ENCODE results near the gene SEC16B.

Gene SEC16B

DNA sequence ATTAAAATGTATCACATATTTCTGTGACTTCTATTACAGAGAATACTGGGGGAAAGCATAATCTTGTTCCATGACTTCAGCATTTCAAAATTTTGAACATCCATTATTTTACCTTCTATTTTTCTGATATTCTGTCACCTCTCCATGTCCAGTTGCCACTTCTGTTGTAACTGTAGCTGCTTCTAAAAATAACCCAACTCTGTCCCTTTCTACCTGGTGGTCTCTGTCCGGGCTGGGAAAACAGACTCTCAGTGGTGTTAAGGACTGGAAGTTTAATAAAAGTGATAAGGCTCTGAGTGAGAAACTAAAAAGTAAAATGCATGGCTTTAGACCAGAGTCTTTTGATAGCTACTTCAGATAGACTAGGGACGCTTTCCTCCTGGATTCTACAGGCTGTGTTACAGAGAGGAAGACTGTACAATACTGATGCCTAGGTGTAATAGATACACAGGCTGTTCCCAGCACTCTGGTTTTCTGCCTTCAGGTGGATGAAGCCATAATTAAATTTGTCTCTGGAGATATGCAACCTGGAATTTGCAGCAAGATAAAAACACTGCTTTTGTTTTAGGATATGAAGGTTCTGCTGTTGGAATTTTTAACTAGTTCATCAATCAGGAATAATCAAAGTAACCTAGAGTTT, 42.1 kb upstream of the SEC16B start:
- no peak for ATAC-seq
- TF ChIP-seq ARNTL (CRISPR knock-in tag; IDR thresholded peaks at IDR 0.05; ENCODE audit: borderline replicate concordance, low read depth): no peak
- no peak for TF ChIP-seq TCF4 (CRISPR knock-in tag; IDR thresholded peaks at IDR 0.05; ENCODE audit: borderline replicate concordance)
- TF ChIP-seq, protein P1, sequence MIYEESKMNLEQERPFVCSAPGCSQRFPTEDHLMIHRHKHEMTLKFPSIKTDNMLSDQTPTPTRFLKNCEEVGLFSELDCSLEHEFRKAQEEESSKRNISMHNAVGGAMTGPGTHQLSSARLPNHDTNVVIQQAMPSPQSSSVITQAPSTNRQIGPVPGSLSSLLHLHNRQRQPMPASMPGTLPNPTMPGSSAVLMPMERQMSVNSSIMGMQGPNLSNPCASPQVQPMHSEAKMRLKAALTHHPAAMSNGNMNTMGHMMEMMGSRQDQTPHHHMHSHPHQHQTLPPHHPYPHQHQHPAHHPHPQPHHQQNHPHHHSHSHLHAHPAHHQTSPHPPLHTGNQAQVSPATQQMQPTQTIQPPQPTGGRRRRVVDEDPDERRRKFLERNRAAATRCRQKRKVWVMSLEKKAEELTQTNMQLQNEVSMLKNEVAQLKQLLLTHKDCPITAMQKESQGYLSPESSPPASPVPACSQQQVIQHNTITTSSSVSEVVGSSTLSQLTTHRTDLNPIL (CRISPR knock-in tag; IDR thresholded peaks at IDR 0.05; ENCODE audit: low read depth): no peak
- no peak for TF ChIP-seq ZNF565 (CRISPR knock-in tag; conservative IDR thresholded peaks at IDR 0.05; ENCODE audit: low read depth)
- TF ChIP-seq, protein P2, sequence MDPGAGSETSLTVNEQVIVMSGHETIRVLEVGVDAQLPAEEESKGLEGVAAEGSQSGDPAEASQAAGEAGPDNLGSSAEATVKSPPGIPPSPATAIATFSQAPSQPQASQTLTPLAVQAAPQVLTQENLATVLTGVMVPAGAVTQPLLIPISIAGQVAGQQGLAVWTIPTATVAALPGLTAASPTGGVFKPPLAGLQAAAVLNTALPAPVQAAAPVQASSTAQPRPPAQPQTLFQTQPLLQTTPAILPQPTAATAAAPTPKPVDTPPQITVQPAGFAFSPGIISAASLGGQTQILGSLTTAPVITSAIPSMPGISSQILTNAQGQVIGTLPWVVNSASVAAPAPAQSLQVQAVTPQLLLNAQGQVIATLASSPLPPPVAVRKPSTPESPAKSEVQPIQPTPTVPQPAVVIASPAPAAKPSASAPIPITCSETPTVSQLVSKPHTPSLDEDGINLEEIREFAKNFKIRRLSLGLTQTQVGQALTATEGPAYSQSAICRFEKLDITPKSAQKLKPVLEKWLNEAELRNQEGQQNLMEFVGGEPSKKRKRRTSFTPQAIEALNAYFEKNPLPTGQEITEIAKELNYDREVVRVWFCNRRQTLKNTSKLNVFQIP (CRISPR knock-in tag; IDR thresholded peaks at IDR 0.05; ENCODE audit: borderline replicate concordance, low read depth): no peak
- TF ChIP-seq OSR1 (CRISPR knock-in tag; IDR thresholded peaks at IDR 0.05): no peak
- TF ChIP-seq ZNF70 (CRISPR knock-in tag; IDR thresholded peaks at IDR 0.05): no peak
- TF ChIP-seq, protein P3, sequence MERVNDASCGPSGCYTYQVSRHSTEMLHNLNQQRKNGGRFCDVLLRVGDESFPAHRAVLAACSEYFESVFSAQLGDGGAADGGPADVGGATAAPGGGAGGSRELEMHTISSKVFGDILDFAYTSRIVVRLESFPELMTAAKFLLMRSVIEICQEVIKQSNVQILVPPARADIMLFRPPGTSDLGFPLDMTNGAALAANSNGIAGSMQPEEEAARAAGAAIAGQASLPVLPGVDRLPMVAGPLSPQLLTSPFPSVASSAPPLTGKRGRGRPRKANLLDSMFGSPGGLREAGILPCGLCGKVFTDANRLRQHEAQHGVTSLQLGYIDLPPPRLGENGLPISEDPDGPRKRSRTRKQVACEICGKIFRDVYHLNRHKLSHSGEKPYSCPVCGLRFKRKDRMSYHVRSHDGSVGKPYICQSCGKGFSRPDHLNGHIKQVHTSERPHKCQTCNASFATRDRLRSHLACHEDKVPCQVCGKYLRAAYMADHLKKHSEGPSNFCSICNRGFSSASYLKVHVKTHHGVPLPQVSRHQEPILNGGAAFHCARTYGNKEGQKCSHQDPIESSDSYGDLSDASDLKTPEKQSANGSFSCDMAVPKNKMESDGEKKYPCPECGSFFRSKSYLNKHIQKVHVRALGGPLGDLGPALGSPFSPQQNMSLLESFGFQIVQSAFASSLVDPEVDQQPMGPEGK (CRISPR knock-in tag; IDR thresholded peaks at IDR 0.05; ENCODE audit: borderline replicate concordance): no peak
- TF ChIP-seq TOX (CRISPR knock-in tag; IDR thresholded peaks at IDR 0.05; ENCODE audit: borderline replicate concordance): no peak
- TF ChIP-seq ZC3H10 (CRISPR knock-in tag; IDR thresholded peaks at IDR 0.05): no peak
- no peak for TF ChIP-seq RARB (CRISPR knock-in tag; IDR thresholded peaks at IDR 0.05)
- TF ChIP-seq, protein P4, sequence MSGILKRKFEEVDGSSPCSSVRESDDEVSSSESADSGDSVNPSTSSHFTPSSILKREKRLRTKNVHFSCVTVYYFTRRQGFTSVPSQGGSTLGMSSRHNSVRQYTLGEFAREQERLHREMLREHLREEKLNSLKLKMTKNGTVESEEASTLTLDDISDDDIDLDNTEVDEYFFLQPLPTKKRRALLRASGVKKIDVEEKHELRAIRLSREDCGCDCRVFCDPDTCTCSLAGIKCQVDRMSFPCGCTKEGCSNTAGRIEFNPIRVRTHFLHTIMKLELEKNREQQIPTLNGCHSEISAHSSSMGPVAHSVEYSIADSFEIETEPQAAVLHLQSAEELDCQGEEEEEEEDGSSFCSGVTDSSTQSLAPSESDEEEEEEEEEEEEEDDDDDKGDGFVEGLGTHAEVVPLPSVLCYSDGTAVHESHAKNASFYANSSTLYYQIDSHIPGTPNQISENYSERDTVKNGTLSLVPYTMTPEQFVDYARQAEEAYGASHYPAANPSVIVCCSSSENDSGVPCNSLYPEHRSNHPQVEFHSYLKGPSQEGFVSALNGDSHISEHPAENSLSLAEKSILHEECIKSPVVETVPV (CRISPR knock-in tag; IDR thresholded peaks at IDR 0.05): no peak
- TF ChIP-seq ESRRG (CRISPR knock-in tag; IDR thresholded peaks at IDR 0.05): no peak
- no peak for TF ChIP-seq ISL1 (CRISPR knock-in tag; IDR thresholded peaks at IDR 0.05)
- no peak for TF ChIP-seq GLIS3 (CRISPR knock-in tag; IDR thresholded peaks at IDR 0.05)

DNA sequence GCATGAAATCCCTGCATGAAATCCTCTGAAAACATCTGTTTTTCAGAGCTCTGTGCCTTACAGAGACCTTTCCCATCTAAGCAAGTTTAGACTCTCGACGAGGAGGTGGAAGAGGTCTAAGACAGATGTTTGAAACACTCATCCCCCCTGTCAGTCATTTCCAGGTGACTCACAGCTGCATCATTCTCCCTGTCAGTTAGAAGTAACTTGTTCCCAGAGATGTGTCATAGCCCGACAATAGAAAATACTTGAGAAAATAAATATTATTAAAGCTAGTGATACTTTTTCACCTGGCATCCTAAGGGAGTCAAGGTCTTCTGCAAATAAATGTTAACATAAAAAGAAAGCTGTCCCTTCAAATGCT, 41.6 kb upstream of the SEC16B start:
- TF ChIP-seq TCF4 (CRISPR knock-in tag; IDR thresholded peaks at IDR 0.05; ENCODE audit: borderline replicate concordance): no peak
- ATAC-seq: peak; percentile 27; the same call in 1 of the 3 replicates

DNA sequence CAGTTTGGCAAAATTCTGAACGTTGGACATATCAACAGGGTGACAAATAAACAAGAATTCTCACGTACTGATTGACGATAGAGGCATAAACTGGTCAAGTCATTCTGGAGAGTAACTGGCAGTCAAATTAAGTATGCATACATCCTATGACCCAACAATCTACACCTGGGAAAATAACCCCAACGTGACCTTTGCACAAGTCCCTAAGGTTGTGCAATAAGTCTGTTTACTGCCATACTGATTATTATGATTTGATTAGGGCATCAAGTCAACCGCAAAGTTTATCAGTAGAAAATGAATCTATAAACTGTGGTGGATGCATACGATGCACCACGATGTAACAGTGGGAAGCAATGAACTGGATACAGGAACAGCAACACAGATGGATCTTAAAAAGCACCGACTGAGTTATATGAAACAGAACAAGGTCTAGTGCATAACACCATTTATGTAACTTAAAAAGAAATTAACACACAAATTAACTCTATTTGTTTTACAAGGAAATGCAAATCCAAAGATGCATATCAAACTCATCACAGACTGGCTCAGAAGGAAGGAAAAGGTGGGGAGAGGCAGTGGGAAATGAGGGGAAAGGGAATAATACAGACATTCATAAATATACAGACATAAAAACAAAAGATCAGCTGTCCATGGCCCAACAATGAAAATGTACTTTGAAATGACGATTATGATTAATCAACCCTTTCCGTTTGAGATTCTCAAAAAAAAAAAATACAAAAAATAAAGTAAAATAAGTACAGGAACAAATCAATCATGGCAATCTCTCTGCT, 41.0 kb upstream of the SEC16B start:
- no peak for ATAC-seq
- TF ChIP-seq, protein P4 (CRISPR knock-in tag; IDR thresholded peaks at IDR 0.05): no peak
- TF ChIP-seq ZFP3 (CRISPR knock-in tag; IDR thresholded peaks at IDR 0.05) (no peak), TCF4 (CRISPR knock-in tag; IDR thresholded peaks at IDR 0.05; ENCODE audit: borderline replicate concordance) (no peak), TOX (CRISPR knock-in tag; IDR thresholded peaks at IDR 0.05; ENCODE audit: borderline replicate concordance) (no peak)
- TF ChIP-seq, protein P5, sequence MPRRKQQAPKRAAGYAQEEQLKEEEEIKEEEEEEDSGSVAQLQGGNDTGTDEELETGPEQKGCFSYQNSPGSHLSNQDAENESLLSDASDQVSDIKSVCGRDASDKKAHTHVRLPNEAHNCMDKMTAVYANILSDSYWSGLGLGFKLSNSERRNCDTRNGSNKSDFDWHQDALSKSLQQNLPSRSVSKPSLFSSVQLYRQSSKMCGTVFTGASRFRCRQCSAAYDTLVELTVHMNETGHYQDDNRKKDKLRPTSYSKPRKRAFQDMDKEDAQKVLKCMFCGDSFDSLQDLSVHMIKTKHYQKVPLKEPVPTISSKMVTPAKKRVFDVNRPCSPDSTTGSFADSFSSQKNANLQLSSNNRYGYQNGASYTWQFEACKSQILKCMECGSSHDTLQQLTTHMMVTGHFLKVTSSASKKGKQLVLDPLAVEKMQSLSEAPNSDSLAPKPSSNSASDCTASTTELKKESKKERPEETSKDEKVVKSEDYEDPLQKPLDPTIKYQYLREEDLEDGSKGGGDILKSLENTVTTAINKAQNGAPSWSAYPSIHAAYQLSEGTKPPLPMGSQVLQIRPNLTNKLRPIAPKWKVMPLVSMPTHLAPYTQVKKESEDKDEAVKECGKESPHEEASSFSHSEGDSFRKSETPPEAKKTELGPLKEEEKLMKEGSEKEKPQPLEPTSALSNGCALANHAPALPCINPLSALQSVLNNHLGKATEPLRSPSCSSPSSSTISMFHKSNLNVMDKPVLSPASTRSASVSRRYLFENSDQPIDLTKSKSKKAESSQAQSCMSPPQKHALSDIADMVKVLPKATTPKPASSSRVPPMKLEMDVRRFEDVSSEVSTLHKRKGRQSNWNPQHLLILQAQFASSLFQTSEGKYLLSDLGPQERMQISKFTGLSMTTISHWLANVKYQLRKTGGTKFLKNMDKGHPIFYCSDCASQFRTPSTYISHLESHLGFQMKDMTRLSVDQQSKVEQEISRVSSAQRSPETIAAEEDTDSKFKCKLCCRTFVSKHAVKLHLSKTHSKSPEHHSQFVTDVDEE (CRISPR knock-in tag; IDR thresholded peaks at IDR 0.05): no peak
